GM12878 (cell line): Measurements from ENCODE around the gene SRPRB. TPM values are rescaled to one million over a fixed set of nuclear protein-coding genes. Genes with fewer than 3 reads are reported as not detected.

Experiments
- ATAC-seq: fragments of 200-7000 bp; cut with Tn5 transposase; 3 replicates; pipeline ENCODE4 v1.9.1; 2020; ENCODE audit warnings: mild to moderate bottlenecking, moderate library complexity
- BruUV-seq: library from RNA; stranded (reverse); fragments of 400-500 nt; replicated peaks from 2 replicates; lab custom pipeline; 2021; lab: Mats Ljungman, UMichigan
- CTCF ChIA-PET: fragments of 300-600 bp; sonication (Branson Sonifier 250); formaldehyde crosslinking; extraction: SDS; loops from one replicate; lab custom pipeline; 2021; ENCODE audit warnings: inconsistent platforms; lab: Yijun Ruan, JAX
- POLR2A ChIA-PET: fragments of 350-600 bp; formaldehyde crosslinking; extraction: SDS; loops from one replicate; lab custom pipeline; 2021; ENCODE audit warnings: inconsistent platforms; lab: Charles Lee
- RAD21 ChIA-PET: fragments of 300-600 bp; sonication (Branson Sonifier 250); formaldehyde crosslinking; loops from one replicate; lab custom pipeline; 2023; ENCODE audit warnings: antibody characterized with exemption; ENCODE audit not compliant: unreplicated experiment; lab: Charles Lee
- SMC1A ChIA-PET: fragments of 300-600 bp; sonication (Branson Sonifier 250); formaldehyde crosslinking; loops from one replicate; lab custom pipeline; 2023; ENCODE audit not compliant: unreplicated experiment, uncharacterized antibody; lab: Charles Lee
- DNase-seq: peaks from one replicate; pipeline ENCODE4 v3.0.0-alpha.2; 2011; ENCODE audit warnings: low read depth, low spot score
- FAIRE-seq: peaks from 3 replicates; lab custom pipeline; 2011; peaks lifted over from hg19 to GRCh38; lab: Jason Lieb, UNC
- H2AFZ ChIP-seq: 2 replicates; pipeline ENCODE4 v1.6.0; 2011; ENCODE audit warnings: low read depth, low read length, control low read depth; ENCODE audit not compliant: control insufficient read depth
- H3K27ac ChIP-seq: 2 replicates; pipeline ENCODE4 v1.5.1; 2011; ENCODE audit warnings: control low read depth; ENCODE audit not compliant: control insufficient read depth, insufficient read depth
- H3K27me3 ChIP-seq, 2 experiments: replicated peaks in 1 of 2; 2 replicates each; pipeline versions ENCODE4 v1.6.0 to v1.6.1; 2011; ENCODE audit warnings: low read length in 1 of 2; ENCODE audit not compliant: control insufficient read depth in 2 of 2, insufficient read depth in 2 of 2
- H3K36me3 ChIP-seq, 2 experiments: 2 replicates each; pipeline ENCODE4 v1.5.1; 2011; ENCODE audit warnings: low read length in 1 of 2; ENCODE audit not compliant: control insufficient read depth in 2 of 2, insufficient read depth in 2 of 2
- H3K4me1 ChIP-seq: 2 replicates; pipeline ENCODE4 v1.6.1; 2011; ENCODE audit warnings: mild to moderate bottlenecking, low read length, moderate library complexity, mixed read lengths; ENCODE audit not compliant: control insufficient read depth, insufficient read depth
- H3K4me2 ChIP-seq: 2 replicates; pipeline ENCODE4 v1.6.0; 2011; ENCODE audit warnings: control low read depth; ENCODE audit not compliant: control insufficient read depth, insufficient read depth
- H3K4me3 ChIP-seq: fragments of 200-600 bp; sonication (generic); 2 replicates; pipeline ENCODE4 v1.5.1; 2016
- H3K79me2 ChIP-seq: 2 replicates; pipeline ENCODE4 v1.6.0; 2011; ENCODE audit warnings: low read length; ENCODE audit not compliant: control insufficient read depth, insufficient read depth
- H3K9ac ChIP-seq: 2 replicates; pipeline ENCODE4 v1.8.0; 2011; ENCODE audit warnings: low read length, control low read depth, mixed read lengths; ENCODE audit not compliant: control insufficient read depth, insufficient read depth
- H3K9me3 ChIP-seq: replicated peaks from 3 replicates; pipeline ENCODE4 v1.5.1; 2011; ENCODE audit warnings: mild to moderate bottlenecking, low read length; ENCODE audit not compliant: control insufficient read depth, insufficient read depth
- H4K20me1 ChIP-seq: 2 replicates; pipeline ENCODE4 v1.6.0; 2011; ENCODE audit not compliant: control insufficient read depth, insufficient read depth
- CBFB ChIP-seq: IDR thresholded peaks from 2 replicates; pipeline ENCODE4 v1.6.1; 2016; ENCODE audit warnings: antibody characterized with exemption, low read depth
- EED ChIP-seq: sonication (generic); IDR thresholded peaks from 2 replicates; pipeline ENCODE4 v1.6.1; 2016; ENCODE audit warnings: antibody characterized with exemption, low read depth
- EZH2 ChIP-seq: IDR thresholded peaks from 2 replicates; pipeline ENCODE4 v1.6.1; 2012; ENCODE audit warnings: low read depth, mild to moderate bottlenecking, control low read depth, inconsistent platforms, low read length, borderline replicate concordance; ENCODE audit not compliant: control insufficient read depth
- FOXM1 ChIP-seq: IDR thresholded peaks from 2 replicates; pipeline ENCODE4 v1.6.1; 2012; ENCODE audit warnings: low read depth, mild to moderate bottlenecking, inconsistent platforms, low read length, moderate library complexity
- GATAD2B ChIP-seq: fragments of 450-650 bp; conservative IDR thresholded peaks from 2 replicates; pipeline ENCODE4 v1.6.1; 2017; ENCODE audit warnings: low read depth, mild to moderate bottlenecking, moderate library complexity
- IKZF1 ChIP-seq: fragments of 450-650 bp; conservative IDR thresholded peaks from 2 replicates; pipeline ENCODE4 v1.6.1; 2017; ENCODE audit warnings: antibody characterized with exemption, mild to moderate bottlenecking
- NR2C1 ChIP-seq: fragments of 450-650 bp; IDR thresholded peaks from 2 replicates; pipeline ENCODE4 v1.6.1; 2017; ENCODE audit warnings: antibody characterized with exemption, mild to moderate bottlenecking, moderate library complexity
- RAD21 ChIP-seq: IDR thresholded peaks from 2 replicates; pipeline ENCODE4 v1.6.1; 2011; ENCODE audit warnings: mild to moderate bottlenecking, low read depth, low read length, moderate library complexity; ENCODE audit not compliant: insufficient read depth
- RAD51 ChIP-seq: fragments of 450-650 bp; IDR thresholded peaks from 2 replicates; pipeline ENCODE4 v1.6.1; 2016; ENCODE audit warnings: moderate library complexity, mild to moderate bottlenecking, inconsistent platforms
- RB1 ChIP-seq: fragments of 450-650 bp; formaldehyde crosslinking; IDR thresholded peaks from 2 replicates; pipeline ENCODE4 v1.6.1; 2017; ENCODE audit warnings: mild to moderate bottlenecking, borderline replicate concordance
- RFX5 ChIP-seq: IDR thresholded peaks from 2 replicates; pipeline ENCODE4 v1.6.1; 2011; ENCODE audit warnings: low read depth, low read length, improper control_type of control experiment
- SIN3A ChIP-seq: IDR thresholded peaks from 2 replicates; pipeline ENCODE4 v1.6.1; 2012; ENCODE audit warnings: low read depth, low read length, improper control_type of control experiment
- SPI1 ChIP-seq: IDR thresholded peaks from 2 replicates; pipeline ENCODE4 v1.6.1; 2011; ENCODE audit warnings: low read depth, mild to moderate bottlenecking, low read length, moderate library complexity, borderline replicate concordance; ENCODE audit not compliant: insufficient read depth
- SRF ChIP-seq, 2 experiments: IDR thresholded peaks; 2 replicates each; pipeline ENCODE4 v1.6.1; 2011; ENCODE audit warnings: low read depth in 2 of 2, low read length in 2 of 2, mild to moderate bottlenecking in 1 of 2, moderate library complexity in 1 of 2
- YY1 ChIP-seq: IDR thresholded peaks from 2 replicates; pipeline ENCODE4 v1.6.1; 2011; ENCODE audit warnings: low read depth, mild to moderate bottlenecking, low read length
- WGBS: methylation state at CpG from one replicate; pipeline ENCODE4 v1.1.6; 2016; ENCODE audit warnings: low lambda C conversion rate; ENCODE audit not compliant: insufficient replicate concordance, insufficient coverage; ENCODE audit errors: missing lambda C conversion rate; 5-methylcytosine and 5-hydroxymethylcytosine counted together
- in situ Hi-C: fragments of 300-500 bp; cut with MboI; formaldehyde crosslinking; loops from 9 replicates; pipeline ENCODE4 v1.14.3; 2018; ENCODE audit warnings: mixed read lengths
- intact Hi-C: fragments of 100-400 bp; cut with micrococcal nuclease; formaldehyde crosslinking; loops from one replicate; pipeline ENCODE4 v1.14.2; 2022; ENCODE audit not compliant: unreplicated experiment
- polyA plus RNA-seq, 11 experiments: library from polyadenylated mRNA; depleted of rRNA in 4 of 11; unstranded in 6 of 11; stranded (reverse) in 5 of 11; fragments of >200 nt; fragmentation: Nextera tagmentation in 4 of 11; fragmentation: Illumina TruSeq in 1 of 11; extraction: Ambion mirVana in 4 of 11; extraction: Trizol in 1 of 11; gene quantifications; 1 replicate in 1 of 11; 2 replicates in 10 of 11; pipeline versions ENCODE4 v1.2.1 to v1.2.3, GENCODE V29; 2011 to 2016; ENCODE audit warnings: inconsistent platforms in 2 of 11, missing spikeins in 2 of 11, low read depth in 1 of 11
- total RNA-seq, 4 experiments: library from RNA; depleted of rRNA in 3 of 4; stranded (reverse); fragments of >200 nt in 3 of 4; fragmentation: Illumina TruSeq in 1 of 4; extraction: Trizol in 1 of 4; gene quantifications; 2 replicates each; pipeline versions ENCODE4 v1.2.1 to v1.2.3, GENCODE V29; 2013 to 2021
- TF ChIP-seq, protein P1 (sequence below): fragments of 450-650 bp; IDR thresholded peaks from 2 replicates; pipeline ENCODE4 v1.6.1; 2017; ENCODE audit warnings: antibody characterized with exemption, mild to moderate bottlenecking, moderate library complexity

The SRPRB gene
- total and polyA plus RNA-seq, 10 of the 15 experiments (the other 5 are each of a cell fraction or from before 2014, with no cell fraction given), result 30.6 to 107 (median 46.6) TPM

DNA sequence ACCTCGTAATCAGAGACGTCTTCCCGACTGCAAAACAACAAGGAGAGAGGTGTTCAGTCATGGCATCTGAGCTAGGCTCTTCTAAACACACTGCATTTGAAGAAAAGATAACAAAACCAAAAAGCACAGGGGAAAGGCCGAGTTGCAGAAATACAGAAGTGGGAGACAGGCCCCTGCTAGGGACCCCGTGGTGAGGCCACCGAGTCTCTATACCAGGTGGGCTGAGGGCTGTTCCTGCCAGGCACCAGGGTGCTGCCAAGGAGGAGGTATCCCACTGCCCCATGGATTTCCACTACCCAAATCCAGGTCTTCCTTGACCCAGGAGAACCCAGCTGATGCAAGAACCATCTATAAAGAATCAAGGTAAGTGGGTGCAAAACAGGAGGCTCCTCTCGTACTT is 59.0 kb downstream of the SRPRB start:
- Histone ChIP-seq H3K27me3 (peaks cover 0 to 5% of the 10 kb centered on the region in 2 experiments; a peak in 2 of 4 replicates), H2AFZ (no peak overlapping the region), H3K79me2 (no peaks in the 10 kb centered on the region), H3K4me3 (no peak overlapping the region), H3K27ac (no peak overlapping the region), H3K9me3 (no peaks in the 10 kb centered on the region), H4K20me1 (no peaks in the 10 kb centered on the region), H3K36me3 (no peaks in the 10 kb centered on the region)
- ChIA-PET SMC1A (interaction anchor here (1.4 kb wide), 1 partner anchor 15 kb away, joined by 3 read pairs; no protein-coding TSS in a partner anchor), RAD21 (no interaction called here), CTCF (no interaction called here), POLR2A (no interaction called here)
- ATAC-seq, result no peak
- intact Hi-C loops, result no loop called here
- BruUV-seq, result no TSS peak
- 19% methylated on average over 7 of the region's 7 CpGs for WGBS
- TF ChIP-seq IKZF1 (no peak), YY1 (no peak), SPI1 (no peak), SIN3A (no peak), RAD21 (no peak), EED (no peak), SRF (IDR thresholded peaks at IDR 0.05; ENCODE audit: low read depth in 2 of 2, low read length in 2 of 2) (no peak), RFX5 (no peak), EZH2 (no peak), RAD51 (no peak), CBFB (no peak), FOXM1 (no peak), NR2C1 (no peak), RB1 (no peak), GATAD2B (no peak)
- TF ChIP-seq, protein P1, sequence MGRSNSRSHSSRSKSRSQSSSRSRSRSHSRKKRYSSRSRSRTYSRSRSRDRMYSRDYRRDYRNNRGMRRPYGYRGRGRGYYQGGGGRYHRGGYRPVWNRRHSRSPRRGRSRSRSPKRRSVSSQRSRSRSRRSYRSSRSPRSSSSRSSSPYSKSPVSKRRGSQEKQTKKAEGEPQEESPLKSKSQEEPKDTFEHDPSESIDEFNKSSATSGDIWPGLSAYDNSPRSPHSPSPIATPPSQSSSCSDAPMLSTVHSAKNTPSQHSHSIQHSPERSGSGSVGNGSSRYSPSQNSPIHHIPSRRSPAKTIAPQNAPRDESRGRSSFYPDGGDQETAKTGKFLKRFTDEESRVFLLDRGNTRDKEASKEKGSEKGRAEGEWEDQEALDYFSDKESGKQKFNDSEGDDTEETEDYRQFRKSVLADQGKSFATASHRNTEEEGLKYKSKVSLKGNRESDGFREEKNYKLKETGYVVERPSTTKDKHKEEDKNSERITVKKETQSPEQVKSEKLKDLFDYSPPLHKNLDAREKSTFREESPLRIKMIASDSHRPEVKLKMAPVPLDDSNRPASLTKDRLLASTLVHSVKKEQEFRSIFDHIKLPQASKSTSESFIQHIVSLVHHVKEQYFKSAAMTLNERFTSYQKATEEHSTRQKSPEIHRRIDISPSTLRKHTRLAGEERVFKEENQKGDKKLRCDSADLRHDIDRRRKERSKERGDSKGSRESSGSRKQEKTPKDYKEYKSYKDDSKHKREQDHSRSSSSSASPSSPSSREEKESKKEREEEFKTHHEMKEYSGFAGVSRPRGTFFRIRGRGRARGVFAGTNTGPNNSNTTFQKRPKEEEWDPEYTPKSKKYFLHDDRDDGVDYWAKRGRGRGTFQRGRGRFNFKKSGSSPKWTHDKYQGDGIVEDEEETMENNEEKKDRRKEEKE, result no peak
- TF ChIP-seq, all 136 proteins: peak for 0
- no peak overlapping the region for H3K4me2 ChIP-seq
- H3K9ac ChIP-seq, result no peak overlapping the region
- H3K4me1 ChIP-seq, result no peaks in the 10 kb centered on the region
- no peak for FAIRE-seq
- in situ Hi-C loops, result no loop called here
- DNase-seq, result no peak
